PFSK-1 (cell line): ENCODE measurements around the gene EMX1.

Experiments used
- FOXP2 ChIP-seq: optimal IDR thresholded peaks from 2 replicates; pipeline ENCODE3; 2011; ENCODE audit warnings: borderline replicate concordance, control low read depth, inconsistent platforms; ENCODE audit not compliant: insufficient read depth; ENCODE audit errors: extremely low read length, extremely low read depth
- POLR2AphosphoS5 ChIP-seq: IDR thresholded peaks from 2 replicates; pipeline ENCODE4 v1.6.1; 2012; ENCODE audit warnings: low read depth, mild to moderate bottlenecking, control low read depth, low read length, moderate library complexity
- SIN3A ChIP-seq: IDR thresholded peaks from 2 replicates; pipeline ENCODE4 v1.6.1; 2012; ENCODE audit warnings: mild to moderate bottlenecking, low read length, moderate library complexity, borderline replicate concordance; ENCODE audit not compliant: insufficient read depth
- TAF1 ChIP-seq: IDR thresholded peaks from 2 replicates; pipeline ENCODE4 v1.6.1; 2012; ENCODE audit warnings: low read length, control low read depth, borderline replicate concordance; ENCODE audit not compliant: insufficient read depth
- TF ChIP-seq, protein P1 (sequence below), 2 experiments: IDR thresholded peaks; 2 replicates each; pipeline versions ENCODE4 v1.6.1 to v1.8.0; 2011 to 2012; ENCODE audit warnings: low read depth in 2 of 2, low read length in 2 of 2, control low read depth in 1 of 2, inconsistent platforms in 1 of 2, mild to moderate bottlenecking in 1 of 2, moderate library complexity in 1 of 2; ENCODE audit not compliant: insufficient read depth in 1 of 2

Gene EMX1

DNA sequence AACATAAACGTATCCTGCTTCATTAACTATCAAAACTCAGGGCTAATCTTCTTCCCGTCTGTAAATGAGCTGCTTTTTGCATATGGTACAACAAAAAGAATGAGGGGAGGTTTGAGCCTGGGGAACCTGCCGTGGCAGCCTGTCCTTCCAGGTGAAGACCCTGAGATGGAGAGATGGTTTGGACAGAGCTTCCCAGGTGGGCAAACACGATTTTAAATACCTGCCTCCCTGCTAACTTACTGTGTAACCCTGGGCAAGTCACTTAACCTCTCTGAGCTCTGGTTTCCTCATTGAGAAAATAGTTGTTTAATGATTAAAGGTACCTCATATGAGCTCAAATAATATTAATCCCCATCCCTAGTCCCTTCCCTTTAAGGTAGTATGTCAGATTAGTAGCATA is 9.0 kb downstream of the EMX1 start:
- no peak for TF ChIP-seq SIN3A

DNA sequence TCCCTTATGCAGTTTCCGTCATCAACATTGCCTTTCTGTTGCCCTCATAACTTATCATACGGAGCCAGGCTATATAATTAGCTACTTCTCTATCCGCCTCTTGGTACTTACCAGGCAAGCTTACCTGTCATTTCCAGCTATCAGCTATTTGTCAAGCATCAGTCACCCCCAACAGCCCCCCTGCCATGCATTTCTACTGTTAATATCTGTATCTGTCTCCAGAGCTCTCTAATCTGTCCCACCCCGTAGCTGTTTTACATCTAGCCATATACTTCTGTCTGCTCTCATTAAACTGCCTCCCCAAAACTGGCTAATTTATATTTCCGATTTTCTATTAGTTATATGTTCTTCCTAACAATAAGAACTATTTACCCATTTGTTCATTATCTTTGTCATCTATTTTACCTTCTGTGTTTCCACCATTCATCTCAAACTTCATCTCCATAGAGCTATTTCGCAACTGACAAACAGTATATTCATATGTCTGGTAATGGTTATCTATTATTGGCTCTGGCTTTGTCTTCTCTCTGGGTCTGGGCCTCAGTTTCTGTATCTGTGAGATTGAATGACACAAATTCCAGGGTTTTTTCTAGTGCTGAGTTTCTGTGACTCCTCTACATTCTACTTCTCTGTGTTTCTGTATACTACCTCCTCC is 9.6 kb downstream of the EMX1 start:
- no peak for TF ChIP-seq POLR2AphosphoS5
- TF ChIP-seq, protein P1, sequence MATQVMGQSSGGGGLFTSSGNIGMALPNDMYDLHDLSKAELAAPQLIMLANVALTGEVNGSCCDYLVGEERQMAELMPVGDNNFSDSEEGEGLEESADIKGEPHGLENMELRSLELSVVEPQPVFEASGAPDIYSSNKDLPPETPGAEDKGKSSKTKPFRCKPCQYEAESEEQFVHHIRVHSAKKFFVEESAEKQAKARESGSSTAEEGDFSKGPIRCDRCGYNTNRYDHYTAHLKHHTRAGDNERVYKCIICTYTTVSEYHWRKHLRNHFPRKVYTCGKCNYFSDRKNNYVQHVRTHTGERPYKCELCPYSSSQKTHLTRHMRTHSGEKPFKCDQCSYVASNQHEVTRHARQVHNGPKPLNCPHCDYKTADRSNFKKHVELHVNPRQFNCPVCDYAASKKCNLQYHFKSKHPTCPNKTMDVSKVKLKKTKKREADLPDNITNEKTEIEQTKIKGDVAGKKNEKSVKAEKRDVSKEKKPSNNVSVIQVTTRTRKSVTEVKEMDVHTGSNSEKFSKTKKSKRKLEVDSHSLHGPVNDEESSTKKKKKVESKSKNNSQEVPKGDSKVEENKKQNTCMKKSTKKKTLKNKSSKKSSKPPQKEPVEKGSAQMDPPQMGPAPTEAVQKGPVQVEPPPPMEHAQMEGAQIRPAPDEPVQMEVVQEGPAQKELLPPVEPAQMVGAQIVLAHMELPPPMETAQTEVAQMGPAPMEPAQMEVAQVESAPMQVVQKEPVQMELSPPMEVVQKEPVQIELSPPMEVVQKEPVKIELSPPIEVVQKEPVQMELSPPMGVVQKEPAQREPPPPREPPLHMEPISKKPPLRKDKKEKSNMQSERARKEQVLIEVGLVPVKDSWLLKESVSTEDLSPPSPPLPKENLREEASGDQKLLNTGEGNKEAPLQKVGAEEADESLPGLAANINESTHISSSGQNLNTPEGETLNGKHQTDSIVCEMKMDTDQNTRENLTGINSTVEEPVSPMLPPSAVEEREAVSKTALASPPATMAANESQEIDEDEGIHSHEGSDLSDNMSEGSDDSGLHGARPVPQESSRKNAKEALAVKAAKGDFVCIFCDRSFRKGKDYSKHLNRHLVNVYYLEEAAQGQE (IDR thresholded peaks at IDR 0.05; ENCODE audit: insufficient read depth in 1 of 2, low read depth in 2 of 2, low read length in 2 of 2): no peak
- no peak for TF ChIP-seq SIN3A
- no peak for TF ChIP-seq TAF1
- no peak for TF ChIP-seq FOXP2

DNA sequence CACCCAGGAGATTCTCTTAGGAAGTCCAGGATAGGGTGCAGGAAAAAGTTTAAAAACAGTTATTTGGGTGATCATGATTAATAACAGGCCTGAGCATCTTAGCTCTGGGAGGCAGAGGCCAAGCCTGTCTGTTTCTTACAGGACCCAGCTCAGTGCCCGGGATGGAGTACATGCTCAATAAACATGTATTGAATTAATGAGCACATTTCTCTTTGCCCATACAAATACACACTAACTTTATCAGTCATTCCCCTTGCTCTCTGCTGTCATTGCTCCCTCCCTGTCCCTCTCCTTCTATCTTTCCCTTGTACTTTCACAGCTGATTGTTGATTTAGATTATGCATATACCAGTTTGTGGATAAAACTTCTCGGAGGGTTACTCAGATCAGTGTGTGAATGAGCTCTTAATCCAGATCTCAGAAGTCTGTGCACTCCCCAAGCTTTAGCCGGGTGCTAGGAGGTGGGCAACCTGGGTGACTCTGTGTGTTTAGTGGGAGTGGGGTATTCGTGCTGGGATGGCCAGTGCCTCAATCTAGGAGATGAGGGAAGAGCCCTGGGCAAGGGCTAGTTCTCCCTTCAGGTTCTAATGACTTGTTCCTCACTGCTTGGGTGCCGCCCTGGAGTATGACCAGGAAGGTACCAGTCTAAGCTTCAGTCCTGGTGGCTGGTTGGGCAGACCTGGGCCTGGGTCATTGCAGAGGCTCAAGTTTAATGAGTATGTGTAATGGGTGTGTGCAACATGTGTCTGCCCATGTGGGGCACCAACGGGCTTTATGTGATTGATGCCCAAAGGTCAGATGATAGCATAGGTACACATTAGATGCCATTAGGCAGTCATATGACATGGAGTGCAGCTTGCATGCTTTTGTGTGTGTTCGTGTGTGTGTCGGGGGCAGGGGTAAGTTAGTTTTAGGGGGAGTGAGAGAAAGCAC is 10.6 kb downstream of the EMX1 start:
- TF ChIP-seq POLR2AphosphoS5: no peak
- TF ChIP-seq FOXP2: no peak
- TF ChIP-seq TAF1: no peak
- TF ChIP-seq, protein P1 (IDR thresholded peaks at IDR 0.05; ENCODE audit: insufficient read depth in 1 of 2, low read depth in 2 of 2, low read length in 2 of 2): no peak

DNA sequence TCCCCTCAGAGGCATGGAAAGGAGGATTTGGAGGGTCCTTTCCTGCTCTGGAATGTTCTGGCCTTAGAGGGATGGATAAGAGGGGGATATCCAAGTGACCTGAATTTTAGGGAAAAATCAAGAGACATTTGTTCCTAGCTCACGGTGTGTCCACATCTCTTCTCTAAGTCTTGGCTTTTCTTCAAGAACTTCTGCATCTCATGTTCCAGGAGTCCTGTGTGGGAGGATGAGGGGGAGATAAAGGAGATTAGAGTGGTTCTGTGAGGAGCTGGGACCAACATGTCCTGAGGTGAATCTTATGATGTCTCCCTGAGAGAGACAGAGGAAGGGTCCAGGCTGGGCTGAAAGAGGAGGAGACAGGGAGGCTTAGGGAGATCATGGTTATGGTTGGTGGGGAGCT is 11.7 kb downstream of the EMX1 start:
- TF ChIP-seq FOXP2 (no peak), TAF1 (no peak), POLR2AphosphoS5 (no peak), SIN3A (no peak)
- TF ChIP-seq, protein P1 (IDR thresholded peaks at IDR 0.05; ENCODE audit: insufficient read depth in 1 of 2, low read depth in 2 of 2, low read length in 2 of 2): no peak

DNA sequence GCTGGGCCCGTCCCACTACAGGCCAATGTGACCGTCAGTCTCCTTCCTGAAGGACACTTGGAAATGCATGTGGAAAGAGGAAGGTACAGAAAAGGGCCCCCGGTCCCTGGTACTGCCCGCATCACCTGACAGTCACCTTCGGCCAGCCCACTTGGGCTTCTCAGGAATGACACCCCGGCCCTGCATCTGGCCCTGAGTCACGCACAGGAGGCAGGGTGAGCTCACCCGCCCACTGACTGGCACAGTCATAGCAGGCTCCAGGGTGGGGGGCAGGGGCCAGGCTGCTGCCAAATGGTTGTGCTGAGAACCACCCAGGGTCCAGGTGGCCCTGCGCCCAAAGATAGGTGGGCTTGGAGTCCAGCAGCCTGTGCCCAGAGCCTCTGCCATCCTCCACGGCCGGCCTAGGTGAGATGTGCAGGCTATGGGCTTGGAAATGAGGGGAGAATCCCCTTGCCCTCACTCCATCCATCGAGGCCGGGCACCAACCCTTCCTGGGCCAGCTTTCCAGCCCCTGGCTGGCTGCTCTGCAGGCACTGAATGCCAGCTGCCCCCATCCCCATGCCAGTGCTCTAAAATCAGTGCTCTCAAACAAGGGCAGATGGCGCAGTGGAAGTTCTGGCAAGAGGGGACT is 14.1 kb downstream of the EMX1 start:
- TF ChIP-seq POLR2AphosphoS5 (no peak), TAF1 (no peak), SIN3A (no peak)
- TF ChIP-seq, protein P1 (IDR thresholded peaks at IDR 0.05; ENCODE audit: insufficient read depth in 1 of 2, low read depth in 2 of 2, low read length in 2 of 2): no peak
